HepG2 (cell line): Measurements from ENCODE around the gene EGR4. TPM values are rescaled to one million over a fixed set of nuclear protein-coding genes. Genes with fewer than 3 reads are reported as not detected.

Experiments used
- ATAC-seq: fragments of 200-7000 bp; cut with Tn5 transposase; 3 replicates; pipeline ENCODE4 v1.9.1; 2020; ENCODE audit warnings: mild to moderate bottlenecking, moderate library complexity
- BruUV-seq: library from RNA; stranded (reverse); fragments of 400-500 nt; replicated peaks from 2 replicates; lab custom pipeline; 2021; lab: Mats Ljungman, UMichigan
- CTCF ChIA-PET: fragments of 300-600 bp; formaldehyde crosslinking; extraction: SDS; loops from one replicate; lab custom pipeline; 2021; ENCODE audit warnings: low total read pairs, inconsistent platforms, low intra/inter-chr PET ratio; lab: Yijun Ruan, JAX
- POLR2A ChIA-PET: fragments of 350-600 bp; sonication (Branson Sonifier 250); formaldehyde crosslinking; loops from one replicate; lab custom pipeline; 2020; ENCODE audit warnings: antibody characterized with exemption, inconsistent platforms; lab: Yijun Ruan, JAX
- DNase-seq: peaks from one replicate; pipeline ENCODE4 v3.0.0-alpha.2; 2015; ENCODE audit warnings: low spot score
- FAIRE-seq: peaks from 3 replicates; lab custom pipeline; 2011; peaks lifted over from hg19 to GRCh38; lab: Jason Lieb, UNC
- H2AFZ ChIP-seq: one replicate; pipeline ENCODE4 v1.6.1; 2011; ENCODE audit warnings: low read length, inconsistent platforms
- H3K27ac ChIP-seq: fragments of 300-600 bp; 3 replicates; pipeline ENCODE4 v1.8.0; 2011; ENCODE audit warnings: mixed run types, mild to moderate bottlenecking, mixed read lengths, low read length, inconsistent platforms; ENCODE audit not compliant: insufficient read depth; ENCODE audit errors: extremely low read length
- H3K27me3 ChIP-seq, 2 experiments: fragments of 200-600 bp in 1 of 2; 2 replicates in 1 of 2; 3 replicates in 1 of 2; pipeline versions ENCODE4 v1.6.0 to v1.8.0; 2011; ENCODE audit warnings: low read length in 2 of 2, mild to moderate bottlenecking in 2 of 2, moderate library complexity in 2 of 2, inconsistent platforms in 1 of 2; ENCODE audit not compliant: insufficient read depth in 2 of 2, control insufficient read depth in 1 of 2
- H3K36me3 ChIP-seq, 2 experiments: fragments of 200-600 bp in 1 of 2; replicated peaks in 1 of 2; 2 replicates in 1 of 2; 3 replicates in 1 of 2; pipeline versions ENCODE4 v1.5.1 to v1.8.0; 2011; ENCODE audit warnings: low read length in 2 of 2, inconsistent platforms in 1 of 2; ENCODE audit not compliant: insufficient read depth in 2 of 2, control insufficient read depth in 1 of 2
- H3K4me1 ChIP-seq: 2 replicates; pipeline ENCODE4 v1.5.1; 2012; ENCODE audit warnings: low read length, inconsistent platforms; ENCODE audit not compliant: insufficient read depth
- H3K4me2 ChIP-seq: 2 replicates; pipeline ENCODE4 v1.6.0; 2011; ENCODE audit warnings: low read depth, low read length, inconsistent platforms
- H3K4me3 ChIP-seq, 3 experiments: fragments of 200-600 bp in 1 of 3; sonication (generic), shearing (Covaris generic) in 1 of 3; replicated peaks in 1 of 3; 2 replicates each; pipeline ENCODE4 v1.5.1; 2011 to 2016; ENCODE audit warnings: low read length in 3 of 3, inconsistent platforms in 2 of 3, low read depth in 2 of 3, mild to moderate bottlenecking in 2 of 3, control low read depth in 1 of 3, mixed read lengths in 1 of 3; ENCODE audit not compliant: insufficient read depth in 1 of 3
- H3K79me2 ChIP-seq: one replicate; pipeline ENCODE4 v1.6.1; 2011; ENCODE audit warnings: low read length, inconsistent platforms; ENCODE audit not compliant: insufficient read depth
- H3K9ac ChIP-seq: 2 replicates; pipeline ENCODE4 v1.6.0; 2011; ENCODE audit warnings: mild to moderate bottlenecking, low read depth, low read length, inconsistent platforms; ENCODE audit not compliant: insufficient read depth
- H3K9me3 ChIP-seq: 2 replicates; pipeline ENCODE4 v1.5.1; 2012; ENCODE audit warnings: mild to moderate bottlenecking, low read length
- H4K20me1 ChIP-seq: 2 replicates; pipeline ENCODE4 v1.6.0; 2011; ENCODE audit warnings: inconsistent platforms, mild to moderate bottlenecking, low read length, moderate library complexity; ENCODE audit not compliant: insufficient read depth
- AHR ChIP-seq: IDR thresholded peaks from 2 replicates; pipeline ENCODE4 v1.6.1; 2018; ENCODE audit warnings: missing genetic modification reagents, missing compliant biosample characterization
- ARID4A ChIP-seq: sonication (generic); formaldehyde crosslinking; IDR thresholded peaks from 2 replicates; pipeline ENCODE4 v1.5.0; 2020; ENCODE audit warnings: mild to moderate bottlenecking, missing genetic modification reagents, borderline replicate concordance
- ATF1 ChIP-seq: IDR thresholded peaks from 2 replicates; pipeline ENCODE4 v1.6.1; 2016; ENCODE audit warnings: mild to moderate bottlenecking, control low read depth
- ATF7 ChIP-seq, 2 experiments: fragments of 450-650 bp in 1 of 2; sonication (generic) in 1 of 2; formaldehyde crosslinking in 1 of 2; IDR thresholded peaks; 2 replicates each; pipeline versions ENCODE4 v1.4.0 to v1.6.1; 2016 to 2020; ENCODE audit warnings: antibody characterized with exemption in 1 of 2, mild to moderate bottlenecking in 1 of 2, missing genetic modification reagents in 1 of 2
- CREB1 ChIP-seq, 2 experiments: fragments of 450-650 bp in 1 of 2; IDR thresholded peaks; 2 replicates each; pipeline ENCODE4 v1.6.1; 2016 to 2017; ENCODE audit warnings: control low read depth in 1 of 2, mild to moderate bottlenecking in 1 of 2, missing compliant biosample characterization in 1 of 2, missing genetic modification characterization in 1 of 2
- DNMT1 ChIP-seq: sonication (generic); formaldehyde crosslinking; IDR thresholded peaks from 2 replicates; pipeline ENCODE4 v1.5.1; 2020; ENCODE audit warnings: mild to moderate bottlenecking, missing genetic modification reagents
- FOXA1 ChIP-seq, 2 experiments: fragments of 450-650 bp in 1 of 2; sonication (generic) in 1 of 2; formaldehyde crosslinking in 1 of 2; IDR thresholded peaks; 2 replicates each; pipeline versions ENCODE4 v1.4.0 to v1.6.1; 2016 to 2020; ENCODE audit warnings: missing genetic modification reagents in 1 of 2
- POLR2A ChIP-seq, 2 experiments: IDR thresholded peaks; 2 replicates each; pipeline ENCODE4 v1.6.1; 2011; ENCODE audit warnings: low read depth in 2 of 2, low read length in 2 of 2, mild to moderate bottlenecking in 1 of 2, moderate library complexity in 1 of 2; ENCODE audit not compliant: insufficient read depth in 1 of 2
- ZFP36L2 ChIP-seq: sonication (generic); formaldehyde crosslinking; IDR thresholded peaks from 2 replicates; pipeline ENCODE4 v1.4.0; 2020; ENCODE audit warnings: missing genetic modification reagents
- ZNF740 ChIP-seq: sonication (generic); formaldehyde crosslinking; IDR thresholded peaks from 2 replicates; pipeline ENCODE4 v1.4.0; 2020; ENCODE audit warnings: missing genetic modification reagents
- ZNF749 ChIP-seq: sonication (generic); formaldehyde crosslinking; IDR thresholded peaks from 2 replicates; pipeline ENCODE4 v1.8.0; 2022; ENCODE audit warnings: mild to moderate bottlenecking, missing genetic modification reagents, moderate library complexity, borderline replicate concordance
- ZSCAN5A ChIP-seq: sonication (generic); formaldehyde crosslinking; IDR thresholded peaks from 2 replicates; pipeline ENCODE4 v1.8.0; 2022; ENCODE audit warnings: mild to moderate bottlenecking, missing genetic modification reagents, borderline replicate concordance
- WGBS: methylation state at CpG from one replicate; pipeline ENCODE4 v1.1.6; 2017; ENCODE audit warnings: low lambda C conversion rate; 5-methylcytosine and 5-hydroxymethylcytosine counted together
- in situ Hi-C: cut with HindIII; loops from 2 replicates; pipeline ENCODE4 v1.10.0; 2017; ENCODE audit warnings: low pct_unique_long_range_greater_than_20kb; ENCODE audit not compliant: extremely low pct_ligation_motif_present
- intact Hi-C: fragments of 100-400 bp; cut with micrococcal nuclease; formaldehyde crosslinking; loops from one replicate; pipeline ENCODE4 v1.10.0; 2022; ENCODE audit not compliant: unreplicated experiment
- polyA plus RNA-seq, 8 experiments: library from polyadenylated mRNA; depleted of rRNA in 3 of 8; stranded (reverse) in 7 of 8; unstranded in 1 of 8; fragments of >200 nt; fragmentation: Illumina TruSeq in 4 of 8; extraction: Trizol in 4 of 8; gene quantifications; 2 replicates each; pipeline versions ENCODE4 v1.2.1 to v1.2.3, GENCODE V29; 2011 to 2016; ENCODE audit warnings: low read depth in 4 of 8, missing spikeins in 1 of 8, mixed read lengths in 1 of 8; ENCODE audit not compliant: insufficient read depth in 1 of 8
- total RNA-seq, 5 experiments: library from RNA; depleted of rRNA; stranded (reverse); fragments of >200 nt; fragmentation: Illumina TruSeq; extraction: Trizol; gene quantifications; 2 replicates each; pipeline ENCODE4 v1.2.3, GENCODE V29; 2016; ENCODE audit warnings: low read depth in 1 of 5

EGR4 gene
- total and polyA plus RNA-seq, 2 of the 13 experiments (the other 11 are each of a cell fraction or from before 2014, with no cell fraction given): not detected

- Histone ChIP-seq H3K27me3 (no peaks in the 10 kb centered on the region), H3K36me3 (peaks cover 30 to 54% of the 10 kb centered on the region in 2 experiments), H3K9me3 (no peaks in the 10 kb centered on the region), H3K4me1 (peaks cover 15% of the 10 kb centered on the region), H4K20me1 (peaks cover 6% of the 10 kb centered on the region; the same call in 1 of the 2 replicates), H3K79me2 (no peaks in the 10 kb centered on the region), H3K4me3 (no peak overlapping the region), H2AFZ (no peak overlapping the region)
- intact Hi-C loops (no loop called here), in situ Hi-C loops (no loop called here)
- CTCF ChIA-PET: no interaction called here
- DNase-seq: no peak
- TF ChIP-seq AHR (no peak), POLR2A (IDR thresholded peaks at IDR 0.05; ENCODE audit: insufficient read depth in 1 of 2, low read depth in 2 of 2, low read length in 2 of 2) (peak; percentile 19 to 38; a peak in 2 of 4 replicates)
- TF ChIP-seq, all 625 proteins: peak for 1
- no peak for ATAC-seq
- POLR2A ChIA-PET: interaction anchor here (1.3 to 2.5 kb wide), 3 partner anchors 9 to 20 kb away, joined by 3 to 10 read pairs (median 7); partner anchors contain the start of genes CCT7 and PRADC1
- no peak for FAIRE-seq
- no peak overlapping the region for H3K27ac ChIP-seq
- no TSS peak for BruUV-seq
- WGBS: 93% methylated on average over 3 of the region's 3 CpGs
- H3K9ac ChIP-seq: no peak overlapping the region
- no peak overlapping the region for H3K4me2 ChIP-seq
These were observed 39.4 kb downstream of the EGR4 start for GRCh38 chr2:73253901-73254300.

- peaks cover 20% of the 10 kb centered on the region for H3K4me1 ChIP-seq
- ChIA-PET CTCF (no interaction called here), POLR2A (interaction anchor here (1.3 to 2.5 kb wide), 3 partner anchors 9 to 20 kb away, joined by 3 to 10 read pairs (median 7); partner anchors contain the start of genes CCT7 and PRADC1)
- no peaks in the 10 kb centered on the region for H3K9me3 ChIP-seq
- H2AFZ ChIP-seq: no peak overlapping the region
- DNase-seq: no peak
- no peaks in the 10 kb centered on the region for H3K27me3 ChIP-seq
- no peak for ATAC-seq
- intact Hi-C loops: no loop called here
- H3K4me3 ChIP-seq: no peak overlapping the region
- H3K36me3 ChIP-seq: peaks cover 33 to 55% of the 10 kb centered on the region in 2 experiments
- FAIRE-seq: no peak
- H3K4me2 ChIP-seq: no peak overlapping the region
- H4K20me1 ChIP-seq: peaks cover 6% of the 10 kb centered on the region; the same call in 1 of the 2 replicates
- no peak overlapping the region for H3K9ac ChIP-seq
- WGBS: 83% methylated on average over 2 of the region's 2 CpGs
- in situ Hi-C loops: no loop called here
- no peaks in the 10 kb centered on the region for H3K79me2 ChIP-seq
- no peak overlapping the region for H3K27ac ChIP-seq
- no TSS peak for BruUV-seq
- TF ChIP-seq ATF7 (IDR thresholded peaks at IDR 0.05): peak; percentile 95
- TF ChIP-seq ATF7 (CRISPR knock-in tag; IDR thresholded peaks at IDR 0.05): no peak
- no peak for TF ChIP-seq ZNF749
- no peak for TF ChIP-seq FOXA1 (IDR thresholded peaks at IDR 0.05)
- no peak for TF ChIP-seq FOXA1 (CRISPR knock-in tag; IDR thresholded peaks at IDR 0.05)
- TF ChIP-seq ZNF740: no peak
- TF ChIP-seq ARID4A: no peak
- no peak for TF ChIP-seq ATF1 (CRISPR knock-in tag)
- TF ChIP-seq ZFP36L2 (CRISPR knock-in tag): no peak
- TF ChIP-seq ZSCAN5A (CRISPR knock-in tag): 0 out of 2 replicates have a peak, but pooled peaks have one; percentile 51
- no peak for TF ChIP-seq DNMT1 (CRISPR knock-in tag)
- peak; percentile 21; the same call in 1 of the 2 replicates for TF ChIP-seq CREB1 (IDR thresholded peaks at IDR 0.05)
- TF ChIP-seq CREB1 (CRISPR knock-in tag; IDR thresholded peaks at IDR 0.05): no peak
These were observed 39.9 kb downstream of the EGR4 start for GRCh38 chr2:73253400-73253799.
